CD14-positive monocyte (primary cell): Measurements from ENCODE around the gene ACAA1. TPM values are rescaled to one million over a fixed set of nuclear protein-coding genes. Genes with fewer than 3 reads are reported as not detected.

Experiments
- DNase-seq, 3 donors: peaks; one replicate each; pipeline ENCODE4 v3.0.0-alpha.2; 2011 to 2022
- H2AFZ ChIP-seq: 2 replicates; pipeline ENCODE4 v1.6.0; 2012; ENCODE audit warnings: mild to moderate bottlenecking, low read depth, low read length, inconsistent platforms; ENCODE audit not compliant: insufficient read depth, poor library complexity, severe bottlenecking
- H3K27ac ChIP-seq, 2 donors: 1 replicate in 1 of 2; 2 replicates in 1 of 2; pipeline ENCODE4 v1.5.1; 2012 to 2013; ENCODE audit warnings: low read length in 2 of 2, control low read depth in 1 of 2, inconsistent platforms in 1 of 2, low read depth in 1 of 2, mild to moderate bottlenecking in 1 of 2
- H3K27me3 ChIP-seq, 2 donors: one replicate each; pipeline versions ENCODE4 v1.6.0 to v1.6.1; 2011 to 2013; ENCODE audit warnings: low read length in 2 of 2; ENCODE audit not compliant: control insufficient read depth in 2 of 2, insufficient read depth in 2 of 2
- H3K36me3 ChIP-seq, 2 donors: replicated peaks in 1 of 2; 1 replicate in 1 of 2; 2 replicates in 1 of 2; pipeline versions ENCODE4 v1.5.1 to v1.6.1; 2012 to 2013; ENCODE audit warnings: low read length in 2 of 2, control low read depth in 1 of 2, inconsistent platforms in 1 of 2, mild to moderate bottlenecking in 1 of 2; ENCODE audit not compliant: insufficient read depth in 2 of 2, control insufficient read depth in 1 of 2
- H3K4me1 ChIP-seq, 2 donors: 1 replicate in 1 of 2; 2 replicates in 1 of 2; pipeline versions ENCODE4 v1.5.1 to v1.6.1; 2012 to 2013; ENCODE audit warnings: low read length in 2 of 2, control low read depth in 1 of 2, inconsistent platforms in 1 of 2, mild to moderate bottlenecking in 1 of 2, moderate library complexity in 1 of 2; ENCODE audit not compliant: insufficient read depth in 2 of 2, control insufficient read depth in 1 of 2
- H3K4me2 ChIP-seq: replicated peaks from 2 replicates; pipeline ENCODE3; 2012; ENCODE audit warnings: low read length, moderate library complexity, mild to moderate bottlenecking; ENCODE audit not compliant: poor library complexity, severe bottlenecking; ENCODE audit errors: extremely low read depth
- H3K4me3 ChIP-seq, 3 experiments: fragments of 200-600 bp in 1 of 3; sonication (generic) in 1 of 3; replicated peaks in 1 of 3; 1 replicate in 2 of 3; 2 replicates in 1 of 3; pipeline ENCODE4 v1.5.1; 2011 to 2013; ENCODE audit warnings: low read length in 3 of 3, mild to moderate bottlenecking in 3 of 3, control low read depth in 2 of 3, low read depth in 2 of 3, inconsistent platforms in 1 of 3, moderate library complexity in 1 of 3
- H3K79me2 ChIP-seq: 2 replicates; pipeline ENCODE4 v1.6.0; 2012; ENCODE audit warnings: mild to moderate bottlenecking, control low read depth, inconsistent platforms, low read length, moderate library complexity; ENCODE audit not compliant: insufficient read depth
- H3K9ac ChIP-seq: 2 replicates; pipeline ENCODE4 v1.6.0; 2017; ENCODE audit warnings: low read length, mild to moderate bottlenecking; ENCODE audit not compliant: insufficient read depth, poor library complexity, severe bottlenecking
- H3K9me3 ChIP-seq, 2 donors: replicated peaks in 1 of 2; 1 replicate in 1 of 2; 2 replicates in 1 of 2; pipeline versions ENCODE4 v1.5.1 to v1.6.1; 2012 to 2013; ENCODE audit warnings: low read length in 2 of 2, control low read depth in 1 of 2; ENCODE audit not compliant: control insufficient read depth in 1 of 2, insufficient read depth in 1 of 2
- H4K20me1 ChIP-seq: 2 replicates; pipeline ENCODE4 v1.6.0; 2012; ENCODE audit warnings: mild to moderate bottlenecking, low read length, control low read depth, moderate library complexity; ENCODE audit not compliant: insufficient read depth
- H3K27ac Mint-ChIP-seq, 7 donors: one replicate each; pipeline ENCODE4 v1.8.0; 2020; ENCODE audit warnings: mild to moderate bottlenecking in 7 of 7, mixed read lengths in 7 of 7, moderate library complexity in 6 of 7, inconsistent platforms in 2 of 7
- H3K27me3 Mint-ChIP-seq, 3 donors: one replicate each; pipeline ENCODE4 v1.8.0; 2021 to 2022; ENCODE audit warnings: low read depth in 3 of 3, mild to moderate bottlenecking in 3 of 3, mixed read lengths in 3 of 3, moderate library complexity in 3 of 3, inconsistent platforms in 1 of 3
- H3K36me3 Mint-ChIP-seq, 2 donors: one replicate each; pipeline ENCODE4 v1.8.0; 2020; ENCODE audit warnings: mixed read lengths in 2 of 2, inconsistent platforms in 1 of 2, mild to moderate bottlenecking in 1 of 2
- H3K4me1 Mint-ChIP-seq: one replicate; pipeline ENCODE4 v1.8.0; 2020; ENCODE audit warnings: mild to moderate bottlenecking, mixed read lengths
- H3K4me3 Mint-ChIP-seq, 2 donors: one replicate each; pipeline ENCODE4 v1.8.0; 2020; ENCODE audit warnings: mild to moderate bottlenecking in 2 of 2, mixed read lengths in 2 of 2, moderate library complexity in 1 of 2
- H3K9me3 Mint-ChIP-seq, 7 donors: one replicate each; pipeline ENCODE4 v1.8.0; 2020 to 2022; ENCODE audit warnings: mixed read lengths in 7 of 7, mild to moderate bottlenecking in 6 of 7, moderate library complexity in 6 of 7, inconsistent platforms in 2 of 7
- CTCF ChIP-seq: fragments of 200-600 bp; IDR thresholded peaks from one replicate; pipeline ENCODE4 v1.8.0; 2022; ENCODE audit warnings: antibody characterized with exemption, mild to moderate bottlenecking
- WGBS: methylation state at CpG from one replicate; pipeline ENCODE4 v1.1.5; 2013; ENCODE audit warnings: missing lambda C conversion rate; ENCODE audit not compliant: insufficient coverage; 5-methylcytosine and 5-hydroxymethylcytosine counted together
- intact Hi-C, 2 donors: fragments of 100-400 bp; cut with micrococcal nuclease; formaldehyde crosslinking; loops; one replicate each; pipeline versions ENCODE4 v1.15.0 to v1.15.1; 2023
- polyA plus RNA-seq, 3 donors: library from polyadenylated mRNA; depleted of rRNA in 1 of 3; unstranded in 2 of 3; stranded (reverse) in 1 of 3; fragments of 300-500 nt in 2 of 3; fragments of >200 nt in 1 of 3; fragmentation: Illumina TruSeq in 2 of 3; gene quantifications; 1 replicate in 2 of 3; 2 replicates in 1 of 3; pipeline ENCODE4 v1.2.3, GENCODE V29; 2012 to 2021

Gene ACAA1
- polyA plus RNA-seq, 3 donors: 123 to 268 (median 133) TPM

GRCh38 chr3:38140326-38141172 is 3.6 kb upstream of the ACAA1 start:
- Mint-ChIP-seq H3K27me3 (peaks cover 0 to 2% (median 0%) of the 10 kb centered on the region in 3 donors), H3K4me3 (peak overlapping the region; percentile 95 to 99), H3K36me3 (peaks cover 24 to 39% of the 10 kb centered on the region in 2 donors), H3K4me1 (peaks cover 58% of the 10 kb centered on the region), H3K9me3 (peaks cover 0 to 1% (median 0%) of the 10 kb centered on the region in 7 donors), H3K27ac (peak overlapping the region in 6 of 7 donors; percentile 31 to 99 (median 58))
- H3K4me2 ChIP-seq: peak overlapping the region; percentile 95
- DNase-seq: no peak
- WGBS: over 99% methylated on average over 11 of the region's 13 CpGs
- H4K20me1 ChIP-seq: peaks cover 37% of the 10 kb centered on the region
- peaks cover 58% of the 10 kb centered on the region for H3K79me2 ChIP-seq
- H3K4me3 ChIP-seq: peak overlapping the region; percentile 89 to 99 (median 96)
- peaks cover 53 to 74% of the 10 kb centered on the region in 2 donors for H3K4me1 ChIP-seq
- no peaks in the 10 kb centered on the region for H3K27me3 ChIP-seq
- H3K9me3 ChIP-seq: no peaks in the 10 kb centered on the region
- H3K27ac ChIP-seq: peak overlapping the region in 1 of 2 donors; percentile 97
- no peak overlapping the region for H2AFZ ChIP-seq
- intact Hi-C loops: loop anchor here in 1 of 2 donors (10.0 kb wide), 1 partner anchor 56 kb away; no protein-coding TSS in a partner anchor
- no peak for TF ChIP-seq CTCF
- peaks cover 21 to 31% of the 10 kb centered on the region in 2 donors for H3K36me3 ChIP-seq
- H3K9ac ChIP-seq: peak overlapping the region; percentile 96

- Mint-ChIP-seq H3K4me1 (peaks cover 66% of the 10 kb centered on the region), H3K27me3 (peaks cover 0 to 2% (median 0%) of the 10 kb centered on the region in 3 donors), H3K36me3 (peaks cover 32 to 46% of the 10 kb centered on the region in 2 donors), H3K27ac (peak overlapping the region in 6 of 7 donors; percentile 97 to 100 (median 99)), H3K4me3 (peak overlapping the region; percentile 95 to 99), H3K9me3 (peaks cover 0 to 1% (median 0%) of the 10 kb centered on the region in 7 donors)
- peaks cover 67% of the 10 kb centered on the region for H3K79me2 ChIP-seq
- H2AFZ ChIP-seq: no peak overlapping the region
- 100% methylated on average over 3 of the region's 7 CpGs for WGBS
- peak overlapping the region; percentile 95 to 97 for H3K27ac ChIP-seq
- peak overlapping the region; percentile 96 for H3K9ac ChIP-seq
- no peaks in the 10 kb centered on the region for H3K27me3 ChIP-seq
- H3K9me3 ChIP-seq: no peaks in the 10 kb centered on the region
- no peak for TF ChIP-seq CTCF
- peak overlapping the region; percentile 95 for H3K4me2 ChIP-seq
- DNase-seq: no peak
- intact Hi-C loops: loop anchor here (2.0 to 10.0 kb wide), 4 partner anchors 25 to 205 kb away; partner anchors contain the start of genes OXSR1 (in 1 of the 2) and XYLB (in 1 of the 2)
- H3K36me3 ChIP-seq: peaks cover 24 to 37% of the 10 kb centered on the region in 2 donors
- peak overlapping the region; percentile 89 to 99 (median 96) for H3K4me3 ChIP-seq
- H4K20me1 ChIP-seq: peaks cover 46% of the 10 kb centered on the region
- peaks cover 60 to 80% of the 10 kb centered on the region in 2 donors for H3K4me1 ChIP-seq
These were observed 2.7 kb upstream of the ACAA1 start for GRCh38 chr3:38139652-38140051.
